ENCODE data around the gene NTSR2.

Gene NTSR2

GRCh38 chr2:11681722-11682589 lies 12.0 kb upstream of the NTSR2 start:
- TF ChIP-seq ZFX (IDR thresholded peaks at IDR 0.05; ENCODE audit: borderline replicate concordance) (no peak), CTCF (IDR thresholded peaks at IDR 0.05) (peak; percentile 97)
- no peak overlapping the region for H3K27ac ChIP-seq

GRCh38 chr2:11680901-11681721 lies 11.1 kb upstream of the NTSR2 start:
- H3K27ac ChIP-seq, result no peak overlapping the region
- TF ChIP-seq ZFX (IDR thresholded peaks at IDR 0.05; ENCODE audit: borderline replicate concordance) (no peak), CTCF (IDR thresholded peaks at IDR 0.05) (no peak)

GRCh38 chr2:11680182-11680900 lies 10.3 kb upstream of the NTSR2 start:
- no peak overlapping the region for H3K27ac ChIP-seq
- TF ChIP-seq CTCF (IDR thresholded peaks at IDR 0.05), result no peak
- TF ChIP-seq ZFX (IDR thresholded peaks at IDR 0.05; ENCODE audit: borderline replicate concordance), result no peak

GRCh38 chr2:11679486-11680181 lies 9.6 kb upstream of the NTSR2 start:
- H3K27ac ChIP-seq, result no peak overlapping the region
- TF ChIP-seq CTCF (IDR thresholded peaks at IDR 0.05), result no peak
- no peak for TF ChIP-seq ZFX (IDR thresholded peaks at IDR 0.05; ENCODE audit: borderline replicate concordance)

GRCh38 chr2:11679016-11679415 lies 9.0 kb upstream of the NTSR2 start:
- TF ChIP-seq ZFX (IDR thresholded peaks at IDR 0.05; ENCODE audit: borderline replicate concordance), result no peak
- no peak for TF ChIP-seq CTCF (IDR thresholded peaks at IDR 0.05)
- no peak overlapping the region for H3K27ac ChIP-seq

GRCh38 chr2:11678306-11678960 lies 8.4 kb upstream of the NTSR2 start:
- H3K27ac ChIP-seq, result no peak overlapping the region
- TF ChIP-seq CTCF (IDR thresholded peaks at IDR 0.05) (no peak), ZFX (IDR thresholded peaks at IDR 0.05; ENCODE audit: borderline replicate concordance) (no peak)

Data from 22Rv1 (cell line).